Loucy (cell line): Measurements from ENCODE around the gene MAP2K3.

Experiments
- H2AFZ ChIP-seq: fragments of 200-600 bp; sonication (generic); 2 replicates; pipeline ENCODE4 v1.6.0; 2016; ENCODE audit warnings: antibody characterized with exemption, mild to moderate bottlenecking, low read length, moderate library complexity
- H3F3A ChIP-seq: fragments of 200-600 bp; 2 replicates; pipeline ENCODE4 v1.6.0; 2016; ENCODE audit warnings: antibody characterized with exemption, low read depth, mild to moderate bottlenecking
- H3K27me3 ChIP-seq: fragments of 200-600 bp; sonication (generic); 2 replicates; pipeline ENCODE4 v1.6.1; 2014; ENCODE audit warnings: low read length, mild to moderate bottlenecking; ENCODE audit not compliant: insufficient read depth, poor library complexity, severe bottlenecking
- H3K36me3 ChIP-seq: fragments of 200-600 bp; sonication (generic); 2 replicates; pipeline ENCODE4 v1.6.1; 2016; ENCODE audit warnings: low read length; ENCODE audit not compliant: insufficient read depth
- H3K4me1 ChIP-seq: fragments of 200-600 bp; sonication (generic); 2 replicates; pipeline ENCODE4 v1.5.1; 2014; ENCODE audit warnings: low read length, mild to moderate bottlenecking; ENCODE audit not compliant: insufficient read depth, poor library complexity, severe bottlenecking
- H3K4me2 ChIP-seq: fragments of 200-600 bp; sonication (generic); 2 replicates; pipeline ENCODE4 v1.6.0; 2014; ENCODE audit warnings: antibody characterized with exemption, low read length, low read depth, mild to moderate bottlenecking; ENCODE audit not compliant: poor library complexity, severe bottlenecking
- H3K4me3 ChIP-seq: fragments of 200-600 bp; sonication (generic); 2 replicates; pipeline ENCODE4 v1.5.1; 2014; ENCODE audit warnings: low read length, mild to moderate bottlenecking, mixed read lengths; ENCODE audit not compliant: poor library complexity, severe bottlenecking
- H3K79me2 ChIP-seq: fragments of 200-600 bp; sonication (generic); 2 replicates; pipeline ENCODE4 v1.6.1; 2014; ENCODE audit warnings: low read length; ENCODE audit not compliant: insufficient read depth
- H3K9ac ChIP-seq: fragments of 200-600 bp; sonication (generic); 2 replicates; pipeline ENCODE4 v1.6.0; 2014; ENCODE audit warnings: mild to moderate bottlenecking, low read depth, low read length, moderate library complexity; ENCODE audit not compliant: poor library complexity, severe bottlenecking
- H3K9me2 ChIP-seq: fragments of 200-600 bp; sonication (generic); replicated peaks from 2 replicates; pipeline ENCODE4 v1.6.1; 2016; ENCODE audit warnings: low read depth, low read length, mixed read lengths
- H3K9me3 ChIP-seq: fragments of 200-600 bp; sonication (generic); 2 replicates; pipeline ENCODE4 v1.6.1; 2014; ENCODE audit warnings: mild to moderate bottlenecking, antibody characterized with exemption, low read length, low read depth; ENCODE audit not compliant: insufficient read depth
- H4K20me1 ChIP-seq: fragments of 200-600 bp; sonication (generic); 2 replicates; pipeline ENCODE4 v1.6.0; 2014; ENCODE audit warnings: antibody characterized with exemption, low read length, mild to moderate bottlenecking; ENCODE audit not compliant: insufficient read depth, poor library complexity, severe bottlenecking
- EZH2phosphoT487 ChIP-seq: fragments of 200-600 bp; IDR thresholded peaks from 2 replicates; pipeline ENCODE4 v1.6.1; 2018; ENCODE audit warnings: antibody characterized with exemption, mild to moderate bottlenecking, moderate library complexity, borderline replicate concordance
- TF ChIP-seq, protein P1 (sequence below): fragments of 200-600 bp; sonication (generic); conservative IDR thresholded peaks from 2 replicates; pipeline ENCODE4 v1.5.1; 2014; ENCODE audit warnings: mild to moderate bottlenecking, antibody characterized with exemption, low read length

MAP2K3 gene

GRCh38 chr17:21352221-21352980 lies 67.9 kb downstream of the MAP2K3 start:
- Histone ChIP-seq H3K9me2 (no peaks in the 10 kb centered on the region), H3K9me3 (no peaks in the 10 kb centered on the region), H3K27me3 (no peaks in the 10 kb centered on the region), H3K79me2 (no peaks in the 10 kb centered on the region), H3K9ac (no peak overlapping the region), H3F3A (no peaks in the 10 kb centered on the region), H3K4me2 (no peak overlapping the region), H2AFZ (no peak overlapping the region), H3K4me1 (no peaks in the 10 kb centered on the region), H4K20me1 (no peaks in the 10 kb centered on the region), H3K36me3 (no peaks in the 10 kb centered on the region), H3K4me3 (no peak overlapping the region)
- no peak for TF ChIP-seq EZH2phosphoT487
- TF ChIP-seq, protein P1, sequence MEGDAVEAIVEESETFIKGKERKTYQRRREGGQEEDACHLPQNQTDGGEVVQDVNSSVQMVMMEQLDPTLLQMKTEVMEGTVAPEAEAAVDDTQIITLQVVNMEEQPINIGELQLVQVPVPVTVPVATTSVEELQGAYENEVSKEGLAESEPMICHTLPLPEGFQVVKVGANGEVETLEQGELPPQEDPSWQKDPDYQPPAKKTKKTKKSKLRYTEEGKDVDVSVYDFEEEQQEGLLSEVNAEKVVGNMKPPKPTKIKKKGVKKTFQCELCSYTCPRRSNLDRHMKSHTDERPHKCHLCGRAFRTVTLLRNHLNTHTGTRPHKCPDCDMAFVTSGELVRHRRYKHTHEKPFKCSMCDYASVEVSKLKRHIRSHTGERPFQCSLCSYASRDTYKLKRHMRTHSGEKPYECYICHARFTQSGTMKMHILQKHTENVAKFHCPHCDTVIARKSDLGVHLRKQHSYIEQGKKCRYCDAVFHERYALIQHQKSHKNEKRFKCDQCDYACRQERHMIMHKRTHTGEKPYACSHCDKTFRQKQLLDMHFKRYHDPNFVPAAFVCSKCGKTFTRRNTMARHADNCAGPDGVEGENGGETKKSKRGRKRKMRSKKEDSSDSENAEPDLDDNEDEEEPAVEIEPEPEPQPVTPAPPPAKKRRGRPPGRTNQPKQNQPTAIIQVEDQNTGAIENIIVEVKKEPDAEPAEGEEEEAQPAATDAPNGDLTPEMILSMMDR: no peak

- H3K4me2 ChIP-seq: no peak overlapping the region
- H3K4me3 ChIP-seq: no peak overlapping the region
- H3K4me1 ChIP-seq: no peaks in the 10 kb centered on the region
Observed at GRCh38 chr17:21352981-21353265, 68.4 kb downstream of the MAP2K3 start.

GRCh38 chr17:21353326-21354010 lies 69.0 kb downstream of the MAP2K3 start:
- no peak overlapping the region for H3K9ac ChIP-seq
- TF ChIP-seq EZH2phosphoT487: no peak
- TF ChIP-seq, protein P1: no peak
- no peak overlapping the region for H3K4me2 ChIP-seq
- no peaks in the 10 kb centered on the region for H3F3A ChIP-seq
- no peaks in the 10 kb centered on the region for H3K9me3 ChIP-seq
- H3K4me3 ChIP-seq: no peak overlapping the region
- no peaks in the 10 kb centered on the region for H3K36me3 ChIP-seq
- no peaks in the 10 kb centered on the region for H3K79me2 ChIP-seq
- no peaks in the 10 kb centered on the region for H3K27me3 ChIP-seq
- H2AFZ ChIP-seq: no peak overlapping the region
- H3K9me2 ChIP-seq: no peaks in the 10 kb centered on the region
- no peaks in the 10 kb centered on the region for H4K20me1 ChIP-seq
- H3K4me1 ChIP-seq: no peaks in the 10 kb centered on the region

More at GRCh38 chr17:21352981-21353265, 68.4 kb downstream of the MAP2K3 start:
- TF ChIP-seq EZH2phosphoT487: no peak
- TF ChIP-seq, protein P1: no peak
- Histone ChIP-seq H4K20me1 (no peaks in the 10 kb centered on the region), H2AFZ (no peak overlapping the region), H3K79me2 (no peaks in the 10 kb centered on the region), H3K9ac (no peak overlapping the region), H3F3A (no peaks in the 10 kb centered on the region), H3K9me2 (no peaks in the 10 kb centered on the region), H3K36me3 (no peaks in the 10 kb centered on the region), H3K27me3 (no peaks in the 10 kb centered on the region), H3K9me3 (no peaks in the 10 kb centered on the region)
